Naive thymus-derived CD4-positive, alpha-beta T cell (primary cell): ENCODE data around the gene LPP. TPM values are rescaled to one million over a fixed set of nuclear protein-coding genes. Genes with fewer than 3 reads are reported as not detected.
A peak's percentile ranks its signal among the peaks of the same experiment; 100 is the strongest.

Source experiments
- ATAC-seq: fragments of 150-1000 bp; cut with Tn5 transposase; 2 replicates; pipeline ENCODE4 v1.10.0; 2021; ENCODE audit warnings: mild to moderate bottlenecking, moderate library complexity
- CTCF ChIA-PET: fragments of 350-600 bp; sonication (Branson Sonifier 250); formaldehyde crosslinking; loops from one replicate; lab custom pipeline; 2021; ENCODE audit warnings: antibody characterized with exemption; lab: Charles Lee
- POLR2A ChIA-PET: fragments of 350-600 bp; sonication (Branson Sonifier 250); formaldehyde crosslinking; loops from one replicate; lab custom pipeline; 2021; ENCODE audit warnings: antibody characterized with exemption, inconsistent platforms; lab: Charles Lee
- DNase-seq, 9 donors: peaks; one replicate each; pipeline versions ENCODE4 v3.0.0 to v3.0.0-alpha.2; 2020 to 2022; ENCODE audit warnings: mixed read lengths in 1 of 9
- H3K27ac ChIP-seq: one replicate; pipeline ENCODE4 v1.7.0; 2013; ENCODE audit warnings: mild to moderate bottlenecking, low read depth, low read length, moderate library complexity
- H3K27me3 ChIP-seq, 2 donors: one replicate each; pipeline ENCODE4 v1.7.0; 2013; ENCODE audit warnings: low read length in 2 of 2, mild to moderate bottlenecking in 2 of 2, moderate library complexity in 2 of 2; ENCODE audit not compliant: control insufficient read depth in 2 of 2, insufficient read depth in 2 of 2
- H3K36me3 ChIP-seq, 3 experiments: 1 replicate in 2 of 3; 2 replicates in 1 of 3; pipeline ENCODE4 v1.7.0; 2013; ENCODE audit warnings: low read length in 3 of 3, mild to moderate bottlenecking in 3 of 3, moderate library complexity in 1 of 3; ENCODE audit not compliant: insufficient read depth in 3 of 3, control insufficient read depth in 2 of 3
- H3K4me1 ChIP-seq, 2 donors: one replicate each; pipeline ENCODE4 v1.7.0; 2013; ENCODE audit warnings: low read length in 2 of 2, mild to moderate bottlenecking in 2 of 2, moderate library complexity in 1 of 2; ENCODE audit not compliant: control insufficient read depth in 2 of 2, insufficient read depth in 2 of 2
- H3K4me3 ChIP-seq: 2 replicates; pipeline ENCODE4 v1.7.0; 2013; ENCODE audit warnings: mild to moderate bottlenecking, low read length
- H3K9me3 ChIP-seq, 3 experiments: 1 replicate in 2 of 3; 2 replicates in 1 of 3; pipeline ENCODE4 v1.7.0; 2013; ENCODE audit warnings: low read length in 3 of 3; ENCODE audit not compliant: control insufficient read depth in 2 of 3
- H3K27ac Mint-ChIP-seq, 9 donors: one replicate each; pipeline ENCODE4 v1.8.0; 2020 to 2022; ENCODE audit warnings: mixed read lengths in 9 of 9, mild to moderate bottlenecking in 8 of 9, moderate library complexity in 5 of 9, inconsistent platforms in 2 of 9
- H3K27me3 Mint-ChIP-seq, 5 donors: one replicate each; pipeline ENCODE4 v1.8.0; 2021 to 2022; ENCODE audit warnings: mixed read lengths in 5 of 5, mild to moderate bottlenecking in 1 of 5
- H3K36me3 Mint-ChIP-seq, 5 donors: one replicate each; pipeline ENCODE4 v1.8.0; 2020 to 2022; ENCODE audit warnings: mixed read lengths in 5 of 5, mild to moderate bottlenecking in 3 of 5, inconsistent platforms in 1 of 5
- H3K4me1 Mint-ChIP-seq, 7 donors: one replicate each; pipeline ENCODE4 v1.8.0; 2020 to 2022; ENCODE audit warnings: mixed read lengths in 7 of 7, mild to moderate bottlenecking in 3 of 7, inconsistent platforms in 1 of 7
- H3K4me3 Mint-ChIP-seq, 10 donors: one replicate each; pipeline ENCODE4 v1.8.0; 2020 to 2022; ENCODE audit warnings: mild to moderate bottlenecking in 10 of 10, mixed read lengths in 10 of 10, moderate library complexity in 6 of 10, inconsistent platforms in 2 of 10
- H3K9me3 Mint-ChIP-seq, 11 donors: one replicate each; pipeline ENCODE4 v1.8.0; 2020 to 2022; ENCODE audit warnings: mixed read lengths in 11 of 11, mild to moderate bottlenecking in 4 of 11, inconsistent platforms in 1 of 11, moderate library complexity in 1 of 11
- intact Hi-C, 2 donors: fragments of 100-400 bp; cut with micrococcal nuclease; formaldehyde crosslinking; loops; one replicate each; pipeline ENCODE4 v1.15.1; 2023
- polyA plus RNA-seq, 2 donors: library from polyadenylated mRNA; unstranded; fragments of 300-500 nt; fragmentation: Illumina TruSeq; gene quantifications; one replicate each; pipeline ENCODE4 v1.2.3, GENCODE V29; 2021
- total RNA-seq, 6 experiments: library from RNA in 5 of 6; stranded (reverse) in 5 of 6; gene quantifications; 1 replicate in 5 of 6; 2 replicates in 1 of 6; pipeline ENCODE4 v1.2.3 and lab custom pipeline; 2021 to 2026

Gene LPP
- total and polyA plus RNA-seq, 7 experiments from 2014 or later, result 10.3 to 95.2 (median 19.5) TPM

- H3K27me3 ChIP-seq, result no peaks in the 10 kb centered on the region
- ChIA-PET CTCF (no interaction called here), POLR2A (no interaction called here)
- H3K36me3 Mint-ChIP-seq, result peaks cover 0 to 14% (median 0%) of the 10 kb centered on the region in 5 donors
- peaks cover 0 to 5% (median 0%) of the 10 kb centered on the region in 11 donors for H3K9me3 Mint-ChIP-seq
- no peak overlapping the region for H3K27ac ChIP-seq
- H3K4me1 ChIP-seq, result peaks cover 0 to 11% of the 10 kb centered on the region in 2 donors
- peak overlapping the region in 6 of 9 donors; percentile 7 to 57 (median 26) for H3K27ac Mint-ChIP-seq
- ATAC-seq, result no peak
- H3K9me3 ChIP-seq, result no peaks in the 10 kb centered on the region
- H3K36me3 ChIP-seq, result no peaks in the 10 kb centered on the region
- H3K27me3 Mint-ChIP-seq, result no peaks in the 10 kb centered on the region
- H3K4me3 ChIP-seq, result no peak overlapping the region
- intact Hi-C loops, result loop anchor here in 1 of 2 donors (2.0 kb wide), 1 partner anchor 60 kb away; no protein-coding TSS in a partner anchor
- no peak for DNase-seq
- peaks cover 13 to 35% (median 28%) of the 10 kb centered on the region in 7 donors for H3K4me1 Mint-ChIP-seq
- H3K4me3 Mint-ChIP-seq, result peak overlapping the region in 2 of 10 donors; percentile 1 to 9
Measured at GRCh38 chr3:188148318-188148717, 5.6 kb upstream of the LPP start.

- no peaks in the 10 kb centered on the region for H3K27me3 ChIP-seq
- peaks cover 2 to 14% of the 10 kb centered on the region in 2 donors for H3K4me1 ChIP-seq
- no peak for DNase-seq
- no peaks in the 10 kb centered on the region for H3K36me3 ChIP-seq
- no peak for ATAC-seq
- H3K4me3 Mint-ChIP-seq, result no peak overlapping the region
- no peaks in the 10 kb centered on the region for H3K27me3 Mint-ChIP-seq
- H3K4me3 ChIP-seq, result no peak overlapping the region
- POLR2A ChIA-PET, result no interaction called here
- intact Hi-C loops, result loop anchor here in 1 of 2 donors (2.0 kb wide), 1 partner anchor 59 kb away; no protein-coding TSS in a partner anchor
- H3K27ac ChIP-seq, result no peak overlapping the region
- peaks cover 0 to 5% (median 0%) of the 10 kb centered on the region in 11 donors for H3K9me3 Mint-ChIP-seq
- peak overlapping the region in 1 of 9 donors; percentile 44 for H3K27ac Mint-ChIP-seq
- H3K9me3 ChIP-seq, result no peaks in the 10 kb centered on the region
- H3K36me3 Mint-ChIP-seq, result peaks cover 0 to 18% (median 0%) of the 10 kb centered on the region in 5 donors
- H3K4me1 Mint-ChIP-seq, result peaks cover 18 to 41% (median 34%) of the 10 kb centered on the region in 7 donors
- CTCF ChIA-PET, result no interaction called here
Measured at GRCh38 chr3:188149587-188149986, 4.4 kb upstream of the LPP start.

- Mint-ChIP-seq H3K9me3 (peaks cover 0 to 5% (median 0%) of the 10 kb centered on the region in 11 donors), H3K4me1 (peaks cover 30 to 55% (median 46%) of the 10 kb centered on the region in 7 donors), H3K36me3 (peaks cover 0 to 25% (median 0%) of the 10 kb centered on the region in 5 donors), H3K4me3 (no peak overlapping the region), H3K27me3 (no peaks in the 10 kb centered on the region), H3K27ac (peak overlapping the region in 5 of 9 donors; percentile 0 to 68 (median 25))
- CTCF ChIA-PET, result no interaction called here
- POLR2A ChIA-PET, result no interaction called here
- H3K36me3 ChIP-seq, result no peaks in the 10 kb centered on the region
- H3K27ac ChIP-seq, result no peak overlapping the region
- no peak overlapping the region for H3K4me3 ChIP-seq
- no peaks in the 10 kb centered on the region for H3K27me3 ChIP-seq
- H3K9me3 ChIP-seq, result no peaks in the 10 kb centered on the region
- peaks cover 15 to 27% of the 10 kb centered on the region in 2 donors for H3K4me1 ChIP-seq
- DNase-seq, result no peak
- ATAC-seq, result no peak
- intact Hi-C loops, result loop anchor here (5.0 to 10.0 kb wide), 8 partner anchors 36 to 981 kb away; partner anchors contain the start of gene RTP4 (in 1 of the 2)
Measured at GRCh38 chr3:188150982-188151381, 3.0 kb upstream of the LPP start.

GRCh38 chr3:188151438-188151837 is 2.5 kb upstream of the LPP start:
- H3K9me3 ChIP-seq, result no peaks in the 10 kb centered on the region
- ChIA-PET POLR2A (no interaction called here), CTCF (no interaction called here)
- intact Hi-C loops, result loop anchor here (5.0 to 10.0 kb wide), 8 partner anchors 36 to 981 kb away; partner anchors contain the start of gene RTP4 (in 1 of the 2)
- H3K27ac Mint-ChIP-seq, result peak overlapping the region in 2 of 9 donors; percentile 23 to 25
- no peaks in the 10 kb centered on the region for H3K36me3 ChIP-seq
- H3K27me3 Mint-ChIP-seq, result no peaks in the 10 kb centered on the region
- H3K27ac ChIP-seq, result no peak overlapping the region
- peaks cover 0 to 27% (median 0%) of the 10 kb centered on the region in 5 donors for H3K36me3 Mint-ChIP-seq
- no peak overlapping the region for H3K4me3 Mint-ChIP-seq
- peaks cover 17 to 31% of the 10 kb centered on the region in 2 donors for H3K4me1 ChIP-seq
- ATAC-seq (no peak), DNase-seq (no peak)
- peaks cover 0 to 5% (median 0%) of the 10 kb centered on the region in 11 donors for H3K9me3 Mint-ChIP-seq
- no peak overlapping the region for H3K4me3 ChIP-seq
- peaks cover 33 to 59% (median 51%) of the 10 kb centered on the region in 7 donors for H3K4me1 Mint-ChIP-seq
- H3K27me3 ChIP-seq, result no peaks in the 10 kb centered on the region

- H3K9me3 ChIP-seq, result no peaks in the 10 kb centered on the region
- no peaks in the 10 kb centered on the region for H3K36me3 ChIP-seq
- POLR2A ChIA-PET, result interaction anchor here (0.6 to 1.9 kb wide), 10 partner anchors 8 to 412 kb away, joined by 3 to 5 read pairs (median 3); no protein-coding TSS in a partner anchor
- DNase-seq, result peak in 3 of 9 donors; percentile 7 to 18 (median 14)
- CTCF ChIA-PET, result interaction anchor here (0.6 to 0.9 kb wide), 2 partner anchors 41 to 322 kb away, joined by 3 to 4 read pairs; no protein-coding TSS in a partner anchor
- intact Hi-C loops, result loop anchor here (5.0 to 10.0 kb wide), 8 partner anchors 34 to 979 kb away; partner anchors contain the start of gene RTP4 (in 1 of the 2)
- peak overlapping the region; percentile 75 for H3K27ac ChIP-seq
- H3K27me3 ChIP-seq, result no peaks in the 10 kb centered on the region
- H3K36me3 Mint-ChIP-seq, result peaks cover 0 to 35% (median 0%) of the 10 kb centered on the region in 5 donors
- H3K4me1 ChIP-seq, result peaks cover 17 to 29% of the 10 kb centered on the region in 2 donors
- H3K27me3 Mint-ChIP-seq, result no peaks in the 10 kb centered on the region
- peak overlapping the region; percentile 76 for H3K4me3 ChIP-seq
- ATAC-seq, result no peak
- peak overlapping the region; percentile 9 to 93 (median 83) for H3K27ac Mint-ChIP-seq
- peaks cover 39 to 69% (median 60%) of the 10 kb centered on the region in 7 donors for H3K4me1 Mint-ChIP-seq
- peak overlapping the region; percentile 78 to 95 (median 91) for H3K4me3 Mint-ChIP-seq
- H3K9me3 Mint-ChIP-seq, result peaks cover 0 to 5% (median 0%) of the 10 kb centered on the region in 11 donors
Measured at GRCh38 chr3:188152660-188153436, 1.1 kb upstream of the LPP start.

GRCh38 chr3:188153437-188154013 is 432 bp upstream of the LPP start:
- no peaks in the 10 kb centered on the region for H3K36me3 ChIP-seq
- DNase-seq (peak in 4 of 9 donors; percentile 9 to 54 (median 18)), ATAC-seq (peak; percentile 35)
- H3K4me1 Mint-ChIP-seq, result peaks cover 37 to 68% (median 58%) of the 10 kb centered on the region in 7 donors
- intact Hi-C loops, result loop anchor here (1.0 to 10.0 kb wide), 17 partner anchors 17 to 995 kb away; partner anchors contain the start of genes BCL6 (in 2 of the 2) and RTP4 (in 1 of the 2)
- peak overlapping the region; percentile 9 to 93 (median 83) for H3K27ac Mint-ChIP-seq
- H3K4me3 Mint-ChIP-seq, result peak overlapping the region; percentile 78 to 95 (median 91)
- peak overlapping the region; percentile 75 for H3K27ac ChIP-seq
- H3K9me3 ChIP-seq, result no peaks in the 10 kb centered on the region
- no peaks in the 10 kb centered on the region for H3K27me3 Mint-ChIP-seq
- peaks cover 0 to 33% (median 0%) of the 10 kb centered on the region in 5 donors for H3K36me3 Mint-ChIP-seq
- CTCF ChIA-PET, result interaction anchor here (0.9 kb wide), 1 partner anchor 40 kb away, joined by 4 read pairs; no protein-coding TSS in a partner anchor
- peak overlapping the region; percentile 76 for H3K4me3 ChIP-seq
- no peaks in the 10 kb centered on the region for H3K27me3 ChIP-seq
- POLR2A ChIA-PET, result interaction anchor here (0.6 to 1.9 kb wide), 8 partner anchors 11 to 413 kb away, joined by 3 to 5 read pairs (median 4); no protein-coding TSS in a partner anchor
- H3K9me3 Mint-ChIP-seq, result peaks cover 0 to 5% (median 0%) of the 10 kb centered on the region in 11 donors
- H3K4me1 ChIP-seq, result peaks cover 17 to 27% of the 10 kb centered on the region in 2 donors
